Lung microvascular endothelial cell (primary cell): Measurements from ENCODE around the gene WDR77. TPM values are rescaled to one million over a fixed set of nuclear protein-coding genes. Genes with fewer than 3 reads are reported as not detected.

ENCODE experiments used
- DNase-seq, 2 donors: peaks; one replicate each; pipeline versions ENCODE4 v3.0.0 to v3.0.0-alpha.2; 2010; ENCODE audit warnings: low read depth in 2 of 2
- total RNA-seq: library from RNA; depleted of rRNA; stranded (reverse); fragments of >200 nt; gene quantifications from 2 replicates; pipeline ENCODE4 v1.2.1, GENCODE V29; 2014

WDR77 gene
- 29.8 and 34.0 TPM in 2 replicates for total RNA-seq

DNA sequence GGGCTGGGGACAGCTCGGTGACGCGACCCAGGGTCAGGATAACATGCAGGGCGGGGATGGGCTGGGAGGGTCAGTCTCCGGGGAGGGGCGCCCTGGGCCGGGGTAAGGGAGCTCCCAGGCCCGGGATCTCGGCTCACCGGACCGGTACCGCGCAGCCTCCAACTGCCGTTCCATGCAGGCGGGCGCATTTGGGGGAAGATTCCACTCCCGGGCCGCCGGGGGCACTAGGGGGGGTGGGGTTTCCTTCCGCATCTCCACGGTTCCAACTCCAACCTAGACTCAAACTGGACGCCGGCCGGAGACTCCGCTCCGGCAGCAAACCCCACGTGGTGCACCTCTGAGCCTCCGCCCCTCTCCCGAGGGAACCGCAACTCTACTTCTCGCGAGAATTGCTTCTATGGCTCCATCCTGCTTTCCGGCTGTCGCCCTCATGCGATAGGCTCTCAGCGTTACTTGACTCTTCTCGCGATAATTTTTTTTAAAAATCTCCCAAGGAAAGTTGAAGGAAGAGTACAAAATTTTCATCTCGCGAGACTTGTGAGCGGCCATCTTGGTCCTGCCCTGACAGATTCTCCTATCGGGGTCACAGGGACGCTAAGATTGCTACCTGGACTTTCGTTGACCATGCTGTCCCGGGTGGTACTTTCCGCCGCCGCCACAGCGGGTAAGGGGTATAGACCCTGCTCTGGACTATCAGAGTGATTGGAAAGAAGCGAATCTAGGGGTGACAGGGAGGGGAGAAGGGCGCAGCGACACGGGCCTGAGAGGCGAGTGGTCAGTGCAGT is at the start of gene WDR77, which contains the start of gene ATP5PB:
Gene WDR77, minus strand, starts transcription at position 339 of the 785 bp plus-strand sequence. Its CDS starts 87 bp downstream, at position 252.
Gene ATP5PB, plus strand, starts transcription at position 547 of the 785 bp plus-strand sequence. Its CDS starts 78 bp downstream, at position 625.
- DNase-seq: peak; percentile 99

DNA sequence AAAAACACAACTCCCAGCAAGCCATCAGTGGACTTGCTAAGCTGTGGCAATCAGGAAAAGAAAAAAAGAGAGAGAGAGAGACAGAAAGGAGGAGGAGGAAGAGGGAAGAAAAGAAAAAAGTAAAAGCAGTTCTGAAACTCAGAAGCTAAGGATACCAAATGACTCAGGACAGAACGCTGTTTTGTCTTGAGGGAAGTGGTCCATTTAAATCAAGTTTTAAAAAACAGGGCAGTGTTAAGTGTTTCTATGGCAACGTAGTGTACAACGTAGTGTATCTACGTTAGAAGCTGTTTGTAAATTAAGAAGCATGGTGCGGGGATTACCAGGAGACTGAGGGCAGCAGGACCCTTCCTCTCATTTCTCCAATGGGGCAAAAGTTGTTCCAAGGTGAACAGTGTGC is 48.5 kb upstream of the WDR77 start:
- DNase-seq: no peak

DNA sequence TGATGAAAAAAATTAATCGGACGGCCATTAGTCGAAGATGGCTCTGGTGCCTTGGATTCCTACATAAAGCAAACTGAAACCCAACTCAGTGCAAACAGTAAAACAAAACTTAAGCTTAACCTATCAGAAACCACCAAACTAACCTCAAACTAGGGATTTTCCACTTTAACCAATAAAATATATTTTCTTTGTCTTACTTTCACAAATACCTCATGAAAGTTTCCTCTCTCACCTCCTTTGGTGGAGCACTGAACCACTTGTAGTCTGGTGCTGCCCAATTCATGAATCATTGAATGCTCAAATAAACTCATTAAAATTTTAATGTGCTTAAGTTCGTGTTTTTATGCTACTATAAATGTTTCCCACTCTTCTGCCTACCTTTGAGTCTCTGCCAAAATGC is 47.3 kb upstream of the WDR77 start:
- DNase-seq: no peak

DNA sequence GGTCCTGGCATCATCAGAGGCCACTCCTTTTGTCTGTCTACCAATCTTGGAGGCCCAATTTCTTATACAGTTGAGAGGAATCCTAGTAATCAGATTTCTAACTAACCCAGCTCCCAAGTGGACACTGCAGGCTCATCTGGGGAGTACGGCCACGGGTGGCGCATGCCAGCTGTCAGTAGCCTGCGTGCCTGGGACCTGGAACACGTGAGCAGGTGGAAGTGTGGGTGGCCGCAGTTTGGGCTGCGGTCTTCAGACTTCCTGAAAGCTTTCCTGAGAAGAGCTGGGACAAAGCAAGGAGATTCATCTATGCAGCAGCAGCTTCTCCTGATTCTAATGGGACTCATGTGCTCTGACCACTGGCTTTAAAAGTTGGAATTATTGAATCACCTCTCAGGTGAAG is 42.0 kb upstream of the WDR77 start:
- DNase-seq: no peak

DNA sequence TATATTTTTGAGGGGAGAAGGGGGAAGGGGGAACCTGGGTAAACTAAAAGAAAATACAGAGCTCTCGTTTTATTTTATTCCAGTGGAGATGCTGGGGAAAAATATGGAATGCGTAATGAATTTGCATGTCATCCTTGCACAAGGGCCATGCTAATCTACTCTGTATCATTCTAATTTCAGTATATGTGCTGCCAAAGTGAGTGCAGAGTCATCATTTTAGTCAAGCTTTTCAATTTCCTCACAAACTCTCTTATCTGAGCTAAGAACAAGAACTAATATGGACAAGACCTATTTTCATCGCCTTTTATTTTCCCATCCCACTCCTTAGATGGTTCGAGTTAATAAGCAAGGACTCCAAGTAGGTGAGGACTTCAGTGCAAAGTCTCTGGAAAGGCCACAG is 41.2 kb upstream of the WDR77 start:
- no peak for DNase-seq

DNA sequence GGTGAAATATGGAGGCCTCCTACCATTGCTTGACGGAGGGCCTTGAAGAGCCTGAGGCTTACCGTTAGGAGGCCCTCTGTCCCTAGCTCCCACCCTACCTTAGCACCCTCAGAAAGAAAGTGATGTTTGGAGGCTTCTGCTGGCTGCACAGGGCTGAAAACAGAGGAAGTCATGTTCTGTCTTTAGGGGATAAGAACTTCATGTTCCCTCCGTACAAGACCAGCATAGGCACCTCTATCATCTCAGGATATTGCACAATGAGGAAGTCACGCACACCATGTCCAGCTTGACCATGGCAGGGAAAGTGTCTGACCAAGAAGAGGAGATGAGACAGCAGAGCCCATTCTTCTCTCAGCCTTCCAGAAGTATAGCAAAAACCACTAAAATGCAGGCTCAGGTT is 40.5 kb upstream of the WDR77 start:
- DNase-seq: peak in 1 of 2 donors; percentile 35

DNA sequence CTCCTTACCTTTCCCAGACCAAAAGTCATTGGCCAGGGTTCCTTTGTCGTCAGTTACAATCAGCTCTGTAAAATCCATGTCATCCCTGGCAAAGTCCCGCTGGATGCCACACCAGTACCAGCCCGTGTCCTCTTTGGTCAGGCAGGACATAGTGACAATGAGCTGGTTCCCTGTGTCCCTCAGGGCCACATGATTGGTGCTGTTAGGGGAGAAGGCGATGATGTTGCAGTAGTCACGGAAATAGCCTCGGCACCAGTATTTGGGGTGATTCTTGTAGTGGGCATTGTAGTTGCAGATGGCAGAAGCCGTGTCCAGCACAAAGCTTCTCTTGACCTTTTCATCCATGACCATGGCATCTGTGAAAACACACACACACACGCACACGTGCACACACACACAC is 39.6 kb upstream of the WDR77 start:
- DNase-seq: no peak

DNA sequence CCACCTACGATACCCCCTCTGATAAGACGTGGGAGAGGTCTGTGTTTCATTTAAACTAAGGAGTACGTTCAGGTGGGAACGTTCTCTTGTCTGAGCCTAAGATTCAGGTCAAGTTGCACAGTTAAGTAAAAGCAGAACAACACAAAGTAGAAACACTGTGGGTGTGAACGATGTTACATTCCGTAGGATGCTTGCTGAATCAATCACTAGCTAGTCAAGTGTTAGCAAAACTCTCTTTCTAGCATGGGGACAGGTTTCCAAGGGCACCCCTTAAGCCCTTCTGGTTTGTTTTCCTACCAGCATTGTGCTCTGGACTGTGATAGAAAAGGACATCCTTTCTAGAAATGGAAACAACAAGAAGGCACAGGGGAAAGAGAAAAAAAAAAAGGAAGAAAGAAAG is 38.1 kb upstream of the WDR77 start:
- DNase-seq: no peak

DNA sequence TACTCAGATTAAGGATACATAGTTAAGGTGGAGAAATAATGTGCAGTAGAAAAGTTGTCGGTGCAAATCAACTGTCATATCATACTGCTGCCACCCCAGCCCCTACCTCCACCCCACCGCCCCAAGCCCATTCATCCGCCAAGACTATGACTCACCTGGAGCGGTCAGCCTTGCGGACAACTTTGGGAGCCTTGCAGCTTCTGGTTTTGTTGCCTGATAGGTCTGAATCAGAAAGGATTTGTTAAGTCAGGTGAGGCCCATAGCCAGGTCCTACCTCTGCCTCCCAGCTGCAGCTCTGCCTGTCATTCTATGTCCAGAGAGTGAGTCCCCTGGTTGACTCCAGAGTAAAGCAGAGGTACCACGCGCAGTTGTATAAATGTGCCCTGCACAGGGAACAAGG is 37.4 kb upstream of the WDR77 start:
- DNase-seq: no peak

DNA sequence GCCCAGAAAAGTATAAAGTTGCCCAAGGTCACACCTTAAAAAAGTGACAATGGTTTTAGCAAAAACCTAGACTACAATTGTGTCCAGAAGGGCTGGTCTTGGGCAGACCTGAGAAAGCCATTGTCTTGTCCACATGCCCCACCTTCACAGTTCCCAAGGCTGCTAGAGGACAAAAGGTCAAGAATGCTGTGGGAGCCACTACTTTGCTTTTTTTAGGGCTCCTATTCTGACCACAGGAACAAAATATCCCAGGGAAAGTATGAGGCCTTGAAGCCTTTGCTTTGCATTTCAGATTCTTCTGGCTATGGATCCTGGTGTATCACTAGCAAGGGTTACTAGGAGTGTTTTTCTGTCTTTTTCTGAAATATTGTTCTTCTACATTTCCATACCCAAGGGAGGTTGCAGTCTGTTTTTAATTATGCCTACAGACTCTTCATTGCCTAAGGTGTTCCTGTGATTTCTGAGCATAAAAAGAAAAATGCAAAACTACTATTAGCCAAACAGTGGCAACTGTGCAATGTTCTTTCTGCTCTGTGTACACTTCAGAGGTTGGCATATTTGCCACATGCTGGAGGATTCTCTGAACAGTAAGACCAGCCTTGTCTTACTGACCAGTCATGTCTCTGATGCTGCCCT is 35.5 kb upstream of the WDR77 start:
- no peak for DNase-seq

DNA sequence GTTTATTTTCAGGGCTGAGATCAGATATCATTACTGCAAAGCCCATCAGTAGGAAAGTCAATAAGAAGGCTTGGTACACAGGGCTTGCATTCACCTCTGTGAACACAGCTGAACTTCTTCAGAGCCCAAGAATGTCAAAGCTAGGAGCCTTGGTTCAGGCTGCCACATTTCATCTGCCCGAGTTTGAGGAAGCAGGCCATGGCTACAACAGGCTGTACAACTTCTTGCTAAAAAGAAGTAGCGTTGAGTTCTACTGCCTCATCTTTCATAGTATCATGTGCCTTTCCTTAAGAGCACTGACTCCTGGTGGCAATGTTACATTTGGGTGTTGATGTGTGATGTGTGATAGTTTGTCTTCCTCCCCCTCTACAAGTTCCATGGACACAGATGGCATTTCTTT is 34.8 kb upstream of the WDR77 start:
- DNase-seq: no peak

DNA sequence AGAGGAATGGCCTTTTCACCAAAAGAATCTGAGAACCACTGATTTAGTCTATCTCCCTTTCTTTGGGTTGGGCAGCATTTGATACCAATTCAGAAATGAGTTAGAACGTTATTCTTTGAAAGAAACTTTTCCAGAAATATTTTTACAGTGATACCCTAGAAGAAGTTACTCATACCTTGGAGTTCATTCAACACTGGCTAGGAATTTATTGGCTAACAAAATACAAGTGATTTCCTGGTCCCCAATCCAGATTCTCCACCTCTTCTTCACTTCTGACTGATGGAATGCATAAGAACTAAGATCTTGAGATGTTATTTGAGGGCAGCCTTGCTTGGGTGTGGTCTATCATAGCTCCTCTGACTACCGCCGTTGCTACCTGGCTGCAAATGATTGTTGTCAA is 34.1 kb upstream of the WDR77 start:
- DNase-seq: no peak

DNA sequence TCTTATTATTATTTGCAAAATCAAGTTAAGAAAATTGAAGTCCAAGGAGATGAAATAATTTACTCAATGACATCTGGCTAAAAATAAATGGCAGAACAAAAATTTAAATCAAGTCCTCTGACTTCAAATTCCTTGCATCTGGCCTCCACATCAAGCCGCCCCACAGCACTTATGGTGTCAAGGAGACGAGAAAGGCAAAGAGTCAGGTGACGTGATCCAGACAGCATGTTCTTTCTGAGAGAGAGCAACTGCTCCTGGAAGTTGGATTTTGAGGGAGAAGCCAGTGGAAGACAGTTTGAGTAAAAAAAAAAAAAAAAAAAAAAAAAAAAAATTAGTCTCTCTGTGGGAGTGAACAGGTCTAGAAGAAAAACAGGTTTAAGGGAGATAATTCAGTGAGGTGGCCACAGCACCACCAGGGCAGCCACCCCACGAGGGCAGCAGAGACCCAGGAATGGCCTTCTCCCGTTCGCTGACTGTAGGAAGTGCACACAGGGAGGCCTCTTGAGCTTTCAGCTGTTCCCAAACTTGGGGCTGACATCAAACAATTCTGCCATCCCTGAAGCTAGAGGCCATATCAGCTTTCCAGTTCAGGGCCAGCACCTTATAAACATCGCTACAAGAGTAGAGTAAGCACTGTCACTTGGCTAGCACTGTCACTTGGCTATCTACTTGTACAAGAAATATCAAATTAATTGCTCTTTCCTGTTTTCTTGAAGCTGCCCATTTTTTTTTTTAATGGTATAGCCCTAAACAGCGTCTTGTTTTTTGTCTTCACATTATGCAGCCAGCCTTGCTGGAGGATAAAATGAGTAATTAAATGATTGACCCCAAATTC is 32.5 kb upstream of the WDR77 start:
- peak; percentile 72 to 75 for DNase-seq

DNA sequence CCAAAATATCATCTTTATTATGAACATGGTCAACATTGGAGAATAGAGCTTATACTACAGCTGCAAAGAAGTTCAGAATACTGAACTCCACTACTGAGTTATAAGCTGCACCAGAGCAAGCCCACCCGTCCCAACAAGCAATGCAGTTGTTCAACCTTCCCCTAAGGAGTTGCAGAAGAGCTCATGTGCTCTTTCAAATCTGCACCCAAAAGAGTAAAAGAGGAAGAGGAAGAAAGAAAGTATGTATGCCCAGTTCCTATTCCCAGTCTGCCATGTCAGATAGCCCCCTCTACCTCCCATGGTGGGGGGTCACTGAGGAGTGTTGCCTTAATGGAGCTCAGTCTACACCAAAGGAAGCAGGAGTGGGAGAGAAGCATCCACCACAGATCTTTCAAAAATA is 31.6 kb upstream of the WDR77 start:
- DNase-seq: no peak

DNA sequence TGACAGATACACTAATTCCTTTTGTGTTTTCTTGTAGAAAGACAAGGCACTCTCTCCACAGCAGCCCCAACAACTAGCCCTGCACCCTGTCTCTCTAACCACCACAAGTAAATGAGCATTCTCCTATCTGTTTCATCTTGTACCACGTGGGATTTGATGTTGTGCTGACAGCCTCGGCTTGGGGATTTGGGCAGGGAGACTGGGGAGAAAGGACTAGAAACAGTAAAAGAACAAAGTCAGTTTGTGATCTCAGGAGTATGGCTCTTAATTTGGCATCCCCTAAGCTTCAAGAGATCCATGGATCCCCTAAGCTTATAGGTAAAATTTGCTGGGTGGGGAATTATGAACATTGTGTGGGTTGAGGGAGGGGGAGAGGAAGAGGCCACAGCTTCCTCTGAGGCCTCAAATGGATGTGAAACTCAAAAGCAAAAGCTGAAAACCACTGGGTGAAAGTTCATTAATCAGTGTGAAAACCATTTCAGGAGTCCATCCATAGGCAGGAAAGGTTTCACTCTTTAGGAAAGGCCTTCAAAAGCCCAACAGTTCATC is 27.8 kb upstream of the WDR77 start:
- DNase-seq: peak in 1 of 2 donors; percentile 53

DNA sequence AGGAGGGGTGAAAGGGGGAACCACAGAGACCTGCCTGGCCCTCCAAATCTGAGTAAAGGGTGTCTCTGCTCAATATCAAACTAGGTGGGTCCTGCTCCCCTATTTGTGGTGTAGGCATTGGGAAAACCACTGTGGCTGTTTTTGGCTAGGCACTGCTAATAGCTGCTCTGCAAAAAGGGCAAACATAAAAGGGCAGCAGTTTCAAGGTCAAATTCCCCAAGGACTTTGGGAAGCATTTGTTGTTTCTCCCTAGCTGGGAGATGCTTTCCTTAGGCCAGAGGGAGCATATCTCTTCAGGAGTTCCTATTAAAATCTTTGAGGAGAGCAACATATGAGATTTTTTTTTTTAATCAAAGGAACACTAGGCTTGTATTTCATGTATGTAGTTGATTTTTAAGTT is 27.2 kb upstream of the WDR77 start:
- no peak for DNase-seq

DNA sequence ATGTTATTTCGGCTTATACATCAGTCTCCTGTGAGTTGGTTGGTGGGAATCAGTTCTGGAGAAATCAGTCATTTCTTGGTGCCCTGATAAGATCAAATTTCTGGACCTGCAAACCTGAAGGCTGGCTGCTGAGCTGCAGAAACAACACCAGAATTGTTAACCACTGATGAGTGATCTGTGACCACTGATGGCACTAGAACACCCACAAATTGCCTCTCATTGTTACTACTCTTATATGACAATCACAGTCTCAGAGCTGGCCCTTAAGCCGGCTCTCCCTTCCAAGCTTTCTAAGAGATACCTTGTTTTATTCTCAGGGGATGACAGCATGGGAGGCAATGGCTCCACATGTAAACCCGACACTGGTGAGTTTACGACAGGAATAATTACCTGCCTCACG is 26.6 kb upstream of the WDR77 start:
- no peak for DNase-seq

DNA sequence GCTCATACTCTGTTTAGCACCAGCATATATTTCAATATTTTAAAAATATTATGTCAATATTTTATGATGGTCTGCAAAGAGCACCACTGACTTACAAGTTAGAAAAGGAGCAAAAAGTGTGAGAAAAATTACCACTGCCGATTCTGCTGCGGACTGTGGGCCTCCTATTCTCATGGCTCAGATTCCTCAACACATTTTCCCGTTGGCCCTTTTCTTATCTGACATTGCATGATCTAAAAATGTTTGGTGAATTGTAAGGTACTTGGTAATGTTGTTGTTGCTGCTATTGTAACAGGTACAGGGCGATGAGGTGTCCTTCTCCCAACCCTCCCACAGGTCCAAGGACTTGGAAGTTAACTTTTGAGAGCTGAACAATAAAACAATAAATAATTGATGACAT is 25.5 kb upstream of the WDR77 start:
- DNase-seq: no peak

DNA sequence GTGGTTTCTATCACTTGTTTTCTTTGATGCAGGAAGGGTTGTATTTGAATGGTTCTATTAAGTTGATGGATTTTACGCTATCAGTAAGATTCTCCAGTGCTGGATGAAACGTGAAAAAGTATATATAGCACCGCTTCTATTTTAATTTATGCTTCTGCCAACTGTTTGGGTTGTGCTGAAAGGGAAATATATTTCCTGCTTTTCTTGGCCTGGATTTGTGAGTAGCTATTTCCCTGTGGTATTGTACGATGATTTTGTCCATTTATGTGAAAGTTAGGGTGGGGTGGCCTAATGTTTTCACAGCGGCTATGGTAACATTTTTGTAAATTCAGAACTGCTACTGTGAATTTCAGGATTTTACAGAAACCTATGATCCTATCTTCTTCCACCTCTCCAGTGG is 25.1 kb upstream of the WDR77 start:
- DNase-seq: peak; percentile 17 to 91

DNA sequence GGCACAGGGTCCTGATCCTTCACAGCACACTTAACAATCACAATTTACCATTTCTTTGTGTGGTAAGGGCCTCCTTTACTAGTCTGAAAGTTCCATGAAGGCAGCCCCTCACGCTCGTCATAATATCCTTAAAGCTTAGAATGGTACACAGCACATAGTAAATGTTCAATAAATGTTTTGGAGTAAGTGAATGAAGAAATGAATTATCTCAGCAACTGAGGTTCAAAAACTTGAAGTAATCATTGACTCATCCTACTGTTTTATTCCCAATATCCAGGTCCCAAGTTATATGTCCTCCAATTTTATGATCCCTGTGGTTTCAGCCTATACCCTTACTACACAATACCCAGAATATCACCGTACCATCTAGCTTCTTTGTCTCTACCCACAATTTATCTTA is 22.5 kb upstream of the WDR77 start:
- no peak for DNase-seq

DNA sequence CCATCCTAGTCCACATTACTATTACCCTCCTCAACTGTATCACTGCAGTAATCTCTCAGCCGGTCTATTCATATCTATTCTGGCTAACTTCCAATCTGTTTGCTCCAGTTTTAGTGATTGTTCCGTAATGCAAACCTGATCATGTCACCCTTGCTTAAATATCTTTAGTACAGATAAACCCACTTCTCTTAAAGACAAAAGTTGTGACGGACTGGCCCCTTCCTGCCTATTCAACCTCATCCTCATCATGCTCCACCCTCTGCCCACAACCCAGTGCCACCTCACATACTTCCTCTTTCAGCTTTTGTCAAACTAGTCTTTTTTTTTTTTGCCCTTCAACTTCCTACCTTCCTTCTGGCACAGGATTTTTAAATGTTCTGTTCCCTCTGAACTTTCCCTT is 22.0 kb upstream of the WDR77 start:
- peak in 1 of 2 donors; percentile 19 for DNase-seq

DNA sequence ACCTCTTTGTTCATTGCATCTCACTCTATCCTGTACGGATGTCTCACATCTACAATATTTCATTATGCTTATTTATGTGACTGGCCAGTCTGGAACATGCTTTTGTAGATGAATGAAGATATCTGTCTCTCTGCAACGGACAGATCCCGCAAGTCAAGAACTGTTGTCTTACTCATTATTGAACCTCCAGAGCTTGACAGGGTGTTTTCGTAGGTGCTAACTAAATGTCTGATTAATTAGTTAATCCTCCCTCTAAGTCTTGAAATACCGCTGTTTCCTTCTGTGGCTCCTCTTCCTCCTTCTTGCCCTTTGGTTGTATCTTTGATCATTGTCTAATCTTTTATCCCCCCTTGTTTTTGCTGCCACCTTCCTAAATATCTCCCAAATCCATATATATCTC is 21.5 kb upstream of the WDR77 start:
- DNase-seq: no peak
